Astrocyte of the cerebellum (primary cell): Measurements from ENCODE around the gene TSACC.

Source experiments
- DNase-seq: peaks from one replicate; pipeline ENCODE4 v3.0.0-alpha.2; 2011; ENCODE audit warnings: low read depth
- H3K4me3 ChIP-seq: 2 replicates; pipeline ENCODE4 v1.5.1; 2011; ENCODE audit warnings: mild to moderate bottlenecking, low read depth, low read length, moderate library complexity
- CTCF ChIP-seq: IDR thresholded peaks from 2 replicates; pipeline ENCODE4 v1.5.1; 2012; ENCODE audit warnings: low read length, low read depth, moderate library complexity, mild to moderate bottlenecking; ENCODE audit errors: missing control alignments
- in situ Hi-C: cut with HindIII; loops from 2 replicates; pipeline ENCODE4 v1.10.0; 2017; ENCODE audit warnings: low sequenced_read_pairs

Gene TSACC

GRCh38 chr1:156358641-156359040, 20.3 kb downstream of the TSACC start:
- H3K4me3 ChIP-seq = no peak overlapping the region
- no peak for TF ChIP-seq CTCF
- no peak for DNase-seq
- in situ Hi-C loops = no loop called here

DNA sequence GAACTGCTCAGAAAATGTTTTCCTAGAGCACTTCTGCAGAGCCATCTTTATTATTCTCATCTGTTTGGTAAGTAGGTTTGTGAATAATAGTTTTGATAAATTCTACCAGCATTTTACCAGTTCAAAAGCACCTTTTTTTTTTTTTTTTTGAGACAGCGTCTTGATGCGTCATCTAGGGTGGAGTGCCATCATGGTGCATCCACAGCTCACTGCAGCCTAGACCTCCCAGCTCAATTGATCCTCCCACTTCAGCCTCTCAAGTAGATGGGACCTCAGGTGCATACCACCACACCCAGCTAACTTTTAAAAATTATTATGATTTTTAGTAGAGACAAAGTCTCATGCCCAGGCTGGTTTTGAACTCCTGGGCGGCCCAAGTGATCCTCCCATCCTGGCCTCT, 20.9 kb downstream of the TSACC start:
- in situ Hi-C loops = no loop called here
- no peak overlapping the region for H3K4me3 ChIP-seq
- no peak for TF ChIP-seq CTCF
- no peak for DNase-seq

- in situ Hi-C loops = no loop called here
- peak; percentile 16 for TF ChIP-seq CTCF
- H3K4me3 ChIP-seq = no peak overlapping the region
- DNase-seq = no peak
Observed at GRCh38 chr1:156359973-156360372, 21.6 kb downstream of the TSACC start.

- in situ Hi-C loops = no loop called here
- TF ChIP-seq CTCF = no peak
- no peak for DNase-seq
- H3K4me3 ChIP-seq = no peak overlapping the region
Observed at GRCh38 chr1:156360534-156360933, 22.2 kb downstream of the TSACC start.

GRCh38 chr1:156365754-156366153, 27.4 kb downstream of the TSACC start:
- TF ChIP-seq CTCF = no peak
- in situ Hi-C loops = no loop called here
- no peak for DNase-seq
- H3K4me3 ChIP-seq = no peak overlapping the region

DNA sequence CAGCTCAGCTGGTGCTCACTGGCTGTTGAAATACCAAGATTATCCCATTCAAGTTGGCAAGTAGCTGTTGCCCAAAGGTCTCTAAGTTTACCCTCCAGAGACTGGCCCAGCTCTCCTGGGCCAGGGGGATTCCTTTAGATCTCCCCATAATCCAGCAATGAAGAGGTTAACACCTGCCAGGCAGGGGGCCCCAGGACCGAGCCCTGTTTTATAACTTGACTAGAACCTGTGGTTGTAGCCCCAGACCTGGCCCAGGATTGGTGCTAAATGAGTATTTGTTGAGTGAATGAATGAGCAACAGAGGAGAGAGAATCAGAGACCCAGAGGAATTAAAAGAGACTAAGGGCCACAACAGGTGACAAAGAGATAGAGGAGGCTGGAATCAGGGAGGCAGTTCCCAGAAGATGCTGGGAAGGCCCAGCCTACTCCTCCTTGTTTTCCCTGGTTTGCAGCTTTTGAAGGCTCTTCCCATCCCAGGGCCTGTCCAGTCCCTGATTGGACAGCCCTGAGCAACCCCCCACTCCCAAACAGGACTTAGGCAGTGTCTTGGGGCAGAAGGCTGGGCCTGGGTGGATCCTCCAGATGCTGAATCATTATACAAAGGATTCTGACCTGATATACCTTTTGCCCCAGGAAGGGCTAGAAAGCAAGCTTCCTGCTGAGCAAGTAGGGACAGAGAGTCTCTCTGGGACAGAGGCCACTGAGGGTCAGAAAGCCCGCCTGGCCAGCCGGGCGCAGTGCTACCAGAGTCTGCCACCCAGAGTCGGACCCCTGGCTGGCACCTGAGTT, 28.2 kb downstream of the TSACC start:
- DNase-seq = no peak
- TF ChIP-seq CTCF = no peak
- H3K4me3 ChIP-seq = no peak overlapping the region
- in situ Hi-C loops = no loop called here
